Heart left ventricle (tissue), 16 donors: ENCODE measurements around the gene ZNF195. TPM values are rescaled to one million over a fixed set of nuclear protein-coding genes. Genes with fewer than 3 reads are reported as not detected.
A peak's percentile ranks its signal among the peaks of the same experiment; 100 is the strongest.
"Not testable (repeated sequence)": the region's sequence is repeated elsewhere in the genome, so short reads cannot be mapped to it uniquely, and the experiment has no call there.

Experiments used
- ATAC-seq, 4 donors: fragments of 200-7000 bp; cut with Tn5 transposase; one replicate each; pipeline ENCODE4 v1.9.1; 2020 to 2022; ENCODE audit warnings: moderate library complexity in 4 of 4, mild to moderate bottlenecking in 3 of 4, moderate number of reproducible peaks in 1 of 4
- DNase-seq, 5 donors: peaks; one replicate each; pipeline ENCODE4 v3.0.0-alpha.2; 2020
- H3K27ac ChIP-seq, 12 donors: fragments of 200-600 bp; sonication (generic) in 4 of 12; one replicate each; pipeline versions ENCODE4 v1.5.0 to v1.8.0; 2016 to 2022; ENCODE audit warnings: mild to moderate bottlenecking in 2 of 12
- H3K27me3 ChIP-seq, 9 donors: fragments of 200-600 bp; sonication (generic) in 2 of 9; one replicate each; pipeline versions ENCODE4 v1.5.1 to v1.8.0; 2016 to 2022; ENCODE audit warnings: mild to moderate bottlenecking in 3 of 9
- H3K36me3 ChIP-seq, 9 donors: fragments of 200-600 bp; sonication (generic) in 2 of 9; one replicate each; pipeline versions ENCODE4 v1.5.0 to v1.8.0; 2018 to 2022; ENCODE audit warnings: mild to moderate bottlenecking in 2 of 9
- H3K4me1 ChIP-seq, 12 donors: fragments of 200-600 bp; sonication (generic) in 4 of 12; one replicate each; pipeline versions ENCODE4 v1.5.0 to v1.8.0; 2016 to 2022; ENCODE audit warnings: mild to moderate bottlenecking in 3 of 12
- H3K4me3 ChIP-seq, 12 donors: fragments of 200-600 bp; sonication (generic) in 4 of 12; one replicate each; pipeline versions ENCODE4 v1.5.0 to v1.8.0; 2017 to 2022; ENCODE audit warnings: mild to moderate bottlenecking in 9 of 12, moderate library complexity in 4 of 12
- H3K9me3 ChIP-seq, 12 donors: fragments of 200-600 bp; sonication (generic) in 4 of 12; one replicate each; pipeline versions ENCODE4 v1.5.0 to v1.8.0; 2016 to 2022; ENCODE audit warnings: mild to moderate bottlenecking in 1 of 12
- POLR2A ChIP-seq, 2 donors: fragments of 450-650 bp; IDR thresholded peaks; one replicate each; pipeline ENCODE4 v1.6.1; 2017; ENCODE audit warnings: antibody characterized with exemption in 2 of 2, mild to moderate bottlenecking in 2 of 2, moderate library complexity in 2 of 2
- whole genome bisulfite sequencing, 4 donors: extraction: QIAGEN DNeasy Blood & Tissue Kit in 2 of 4; methylation state at CpG; one replicate each; pipeline versions ENCODE4 v1.1.5 to v1.1.7; 2013 to 2018; 5-methylcytosine and 5-hydroxymethylcytosine counted together
- intact Hi-C, 10 donors: fragments of 100-400 bp; cut with DNase I; formaldehyde crosslinking; loops; one replicate each; pipeline versions ENCODE4 v1.11.1 to v1.14.2; 2022
- polyA plus RNA-seq, 2 donors: library from polyadenylated mRNA; stranded (reverse); fragments of 200-250 nt; gene quantifications; one replicate each; pipeline ENCODE4 v1.2.3, GENCODE V29; 2013
- total RNA-seq, 9 donors: library from RNA; depleted of rRNA in 2 of 9; stranded (reverse); fragments of >200 nt in 2 of 9; fragmentation: NEBNext Ultra II Directional in 3 of 9; extraction: Animal tissue kit (Norgen Biotek cat#: 25700) in 3 of 9; gene quantifications; one replicate each; pipeline versions ENCODE4 v1.1.0 to v1.2.4, GENCODE V29; 2016 to 2023
- TF ChIP-seq, protein P1 (sequence below), 12 donors: fragments of 200-600 bp; sonication (generic) in 4 of 12; IDR thresholded peaks; one replicate each; pipeline versions ENCODE4 v1.5.0 to v1.8.0; 2018 to 2022; ENCODE audit warnings: antibody characterized with exemption in 12 of 12, mild to moderate bottlenecking in 5 of 12
- donor health status: ischemic (EF 13 %, LVEDD 7.1; RV severe dilation, severe dysfunction).
- donor health status: healthy with polysubstance abuse.
- donor health status: DM: no; HTN: yes; CAD: no.
- donor health status: DM: no; HTN: no; CAD: no.
- donor health status: ischemic (EF 25% LVEDD 6.9; RV normal size, moderate dysfunction).
- donor health status: ischemic (EF 25% LVEDD 5.7; RV mildly dilated, moderate dysfunction).
- donor health status: healthy.
- donor health status: DM: yes; HTN: yes; CAD: no.
- donor health status: ischemic (EF 35%, LVEDD 5.7; RV mildly dilated, moderate dysfunction).
- donor health status: nonischemic (EF 11% LVEDD 7.7; RV severe dilation, severe dysfunction).
- donor health status: DM: yes; HTN: yes; CAD: no.
- donor health status: PGD.
- donor health status: ischemic (EF 29% LVEDD 5.4; RV normal size, mild dysfunction).
- donor health status: nonischemic (EF 23%, LVEDD 6.1; RV moderate dilation, normal function).

ZNF195 gene
- total and polyA plus RNA-seq, 11 donors: 5.6 to 14.9 (median 8.3) TPM

DNA sequence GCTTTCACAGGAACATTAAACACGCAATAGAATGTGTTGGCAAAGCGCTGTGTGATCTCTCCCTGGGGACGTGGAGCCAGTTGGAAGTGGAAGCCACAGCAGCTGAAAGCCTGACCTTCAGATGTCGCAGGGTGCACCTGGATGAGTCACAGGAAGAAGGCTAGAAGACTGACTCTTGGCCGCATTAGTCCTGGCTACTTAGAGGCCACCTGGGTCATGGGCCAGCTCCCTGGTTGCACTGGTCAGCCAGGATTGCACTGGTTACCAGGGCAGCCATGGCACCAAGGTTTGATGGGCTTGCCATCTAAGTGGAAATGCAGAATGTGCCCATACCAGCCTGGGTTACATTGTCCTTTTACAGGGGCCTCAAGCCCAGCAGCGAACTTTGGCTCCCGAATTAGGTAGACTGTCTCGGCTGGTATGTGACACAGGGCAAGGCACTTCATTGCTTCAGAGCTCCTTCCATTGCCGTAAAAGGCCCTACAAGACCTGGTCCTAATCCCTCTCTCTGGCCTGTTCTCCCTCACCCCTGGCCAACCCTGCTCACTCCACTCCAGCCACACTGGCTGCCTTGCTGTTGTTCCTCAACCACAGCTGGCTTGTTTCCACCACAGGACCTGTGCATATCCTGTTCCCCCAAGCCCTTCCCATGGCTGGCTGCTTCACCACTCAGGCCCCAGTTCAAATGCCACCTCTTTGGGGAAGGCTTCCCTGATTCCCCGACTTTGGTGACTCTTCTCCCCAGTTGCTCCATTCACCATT is 41.5 kb upstream of the ZNF195 start:
- H3K27ac ChIP-seq, ATAC-seq, intact Hi-C loops, DNase-seq, H3K9me3 ChIP-seq, H3K4me3 ChIP-seq, H3K27me3 ChIP-seq, H3K36me3 ChIP-seq: not testable (repeated sequence)
- 65 to 85% (median 69%) methylated on average over 7 to 10 of the region's 10 CpGs for WGBS, 4 donors
- H3K4me1 ChIP-seq: peaks cover 0 to 19% (median 5%) of the 10 kb centered on the region in 12 donors

DNA sequence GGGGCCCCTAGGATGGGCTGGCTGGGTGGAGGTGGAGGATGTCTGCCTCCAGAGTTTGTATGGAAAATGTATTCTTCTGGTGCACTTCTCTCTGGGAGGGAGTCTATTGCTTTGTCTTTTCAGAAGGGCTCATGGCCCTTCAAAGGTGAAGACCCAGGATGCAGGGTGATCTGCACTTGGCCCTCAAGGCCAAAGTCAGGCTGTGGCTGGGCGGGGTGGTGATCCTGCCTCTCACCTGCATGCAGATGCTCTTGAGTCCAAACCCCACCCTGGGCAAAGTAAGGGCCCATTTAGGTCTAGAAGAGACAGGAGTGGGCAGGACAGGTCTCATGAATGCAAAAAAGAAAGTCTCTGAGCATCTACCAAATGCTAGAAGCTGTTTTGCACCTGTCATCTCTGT is 40.5 kb upstream of the ZNF195 start:
- H3K4me3 ChIP-seq, H3K9me3 ChIP-seq, H3K27me3 ChIP-seq, H3K27ac ChIP-seq, ATAC-seq, DNase-seq, H3K36me3 ChIP-seq: not testable (repeated sequence)
- intact Hi-C loops: loop anchor here in 1 of 10 donors (5.0 kb wide), 1 partner anchor 47 kb away; no protein-coding TSS in a partner anchor
- H3K4me1 ChIP-seq: peaks cover 0 to 19% (median 5%) of the 10 kb centered on the region in 12 donors
- 80 to 97% (median 92%) methylated on average over 1 of the region's 1 CpG for WGBS, 4 donors

DNA sequence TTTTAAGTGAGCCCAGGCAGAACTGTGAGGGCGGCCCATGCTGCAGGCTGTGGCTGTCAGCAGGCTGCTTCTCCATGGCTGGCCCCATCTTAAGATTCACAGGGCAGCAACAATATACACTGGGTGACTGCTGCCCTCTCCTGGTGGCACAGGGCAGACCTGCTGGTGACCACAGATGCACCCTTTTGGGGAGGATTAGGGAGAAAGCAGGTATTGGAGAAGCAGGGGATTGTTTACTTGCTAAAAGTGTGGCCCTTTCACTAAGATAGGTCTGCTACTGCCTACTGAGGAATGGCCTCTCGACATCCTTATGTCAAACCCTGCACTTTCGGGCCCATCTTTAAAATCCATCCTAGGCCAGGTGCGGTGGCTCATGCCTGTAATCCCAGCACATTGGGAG is 38.1 kb upstream of the ZNF195 start:
- TF ChIP-seq, protein P1, sequence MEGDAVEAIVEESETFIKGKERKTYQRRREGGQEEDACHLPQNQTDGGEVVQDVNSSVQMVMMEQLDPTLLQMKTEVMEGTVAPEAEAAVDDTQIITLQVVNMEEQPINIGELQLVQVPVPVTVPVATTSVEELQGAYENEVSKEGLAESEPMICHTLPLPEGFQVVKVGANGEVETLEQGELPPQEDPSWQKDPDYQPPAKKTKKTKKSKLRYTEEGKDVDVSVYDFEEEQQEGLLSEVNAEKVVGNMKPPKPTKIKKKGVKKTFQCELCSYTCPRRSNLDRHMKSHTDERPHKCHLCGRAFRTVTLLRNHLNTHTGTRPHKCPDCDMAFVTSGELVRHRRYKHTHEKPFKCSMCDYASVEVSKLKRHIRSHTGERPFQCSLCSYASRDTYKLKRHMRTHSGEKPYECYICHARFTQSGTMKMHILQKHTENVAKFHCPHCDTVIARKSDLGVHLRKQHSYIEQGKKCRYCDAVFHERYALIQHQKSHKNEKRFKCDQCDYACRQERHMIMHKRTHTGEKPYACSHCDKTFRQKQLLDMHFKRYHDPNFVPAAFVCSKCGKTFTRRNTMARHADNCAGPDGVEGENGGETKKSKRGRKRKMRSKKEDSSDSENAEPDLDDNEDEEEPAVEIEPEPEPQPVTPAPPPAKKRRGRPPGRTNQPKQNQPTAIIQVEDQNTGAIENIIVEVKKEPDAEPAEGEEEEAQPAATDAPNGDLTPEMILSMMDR (IDR thresholded peaks at IDR 0.05): peak; percentile 22 to 56 (median 41)
- WGBS, 4 donors: 62 to 71% (median 69%) methylated on average over 3 to 4 of the region's 4 CpGs
- peaks cover 0 to 11% (median 5%) of the 10 kb centered on the region in 12 donors for H3K4me1 ChIP-seq
- intact Hi-C loops: loop anchor here in 1 of 10 donors (5.0 kb wide), 1 partner anchor 45 kb away; no protein-coding TSS in a partner anchor
- not testable (repeated sequence) for H3K27me3 ChIP-seq, H3K4me3 ChIP-seq, H3K9me3 ChIP-seq, H3K27ac ChIP-seq, ATAC-seq, H3K36me3 ChIP-seq
- DNase-seq: peak in 1 of 5 donors; percentile 28

DNA sequence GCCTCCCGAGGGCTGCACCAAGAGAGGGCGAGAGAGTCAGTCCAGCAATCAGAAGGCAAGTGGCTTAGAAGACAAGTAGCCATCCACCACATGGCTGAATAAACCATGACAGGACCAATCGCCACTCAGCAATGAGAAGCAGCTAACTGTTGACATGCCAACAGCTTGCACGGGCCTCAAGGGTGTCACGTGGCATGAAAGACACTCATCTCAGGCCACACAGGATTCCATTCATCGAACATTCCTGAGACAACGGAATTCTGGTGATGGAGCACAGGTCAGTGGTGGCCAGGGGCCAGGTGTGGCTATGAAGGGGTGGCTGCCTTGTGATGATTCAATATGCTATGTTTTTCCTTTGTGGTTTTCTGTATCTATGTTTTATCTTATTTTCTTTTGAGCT is 36.4 kb upstream of the ZNF195 start:
- H3K4me1 ChIP-seq, H3K36me3 ChIP-seq, ATAC-seq, DNase-seq, H3K4me3 ChIP-seq, H3K27ac ChIP-seq, H3K9me3 ChIP-seq, H3K27me3 ChIP-seq: not testable (repeated sequence)
- intact Hi-C loops: loop anchor here in 1 of 10 donors (5.0 kb wide), 1 partner anchor 43 kb away; no protein-coding TSS in a partner anchor
- 60 to 76% (median 71%) methylated on average over 6 to 7 of the region's 7 CpGs for WGBS, 4 donors

DNA sequence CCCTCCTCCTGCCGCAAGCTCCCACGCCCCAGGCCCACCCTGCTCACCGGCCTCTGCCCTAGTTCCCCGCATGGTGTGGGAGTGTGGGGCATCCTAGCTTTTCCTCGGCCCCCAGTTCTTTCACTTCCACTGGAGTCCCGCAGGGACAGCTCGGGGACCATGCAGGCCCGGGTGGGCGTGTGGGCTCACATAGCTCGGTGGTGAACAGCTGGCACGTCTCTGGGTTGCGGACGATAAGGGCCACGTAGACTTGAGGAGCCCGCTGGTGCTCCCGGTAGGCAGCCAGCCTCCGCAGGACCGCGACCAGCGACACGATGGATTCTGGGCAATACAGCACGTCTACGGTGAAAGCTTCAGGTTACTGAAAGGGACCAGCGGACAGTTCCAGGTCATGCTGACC is 34.7 kb upstream of the ZNF195 start:
- 83 to 95% (median 88%) methylated on average over 21 to 24 of the region's 24 CpGs for WGBS, 4 donors
- H3K27me3 ChIP-seq, DNase-seq, H3K4me1 ChIP-seq, ATAC-seq, H3K27ac ChIP-seq, H3K4me3 ChIP-seq, H3K9me3 ChIP-seq, H3K36me3 ChIP-seq, intact Hi-C loops: not testable (repeated sequence)

DNA sequence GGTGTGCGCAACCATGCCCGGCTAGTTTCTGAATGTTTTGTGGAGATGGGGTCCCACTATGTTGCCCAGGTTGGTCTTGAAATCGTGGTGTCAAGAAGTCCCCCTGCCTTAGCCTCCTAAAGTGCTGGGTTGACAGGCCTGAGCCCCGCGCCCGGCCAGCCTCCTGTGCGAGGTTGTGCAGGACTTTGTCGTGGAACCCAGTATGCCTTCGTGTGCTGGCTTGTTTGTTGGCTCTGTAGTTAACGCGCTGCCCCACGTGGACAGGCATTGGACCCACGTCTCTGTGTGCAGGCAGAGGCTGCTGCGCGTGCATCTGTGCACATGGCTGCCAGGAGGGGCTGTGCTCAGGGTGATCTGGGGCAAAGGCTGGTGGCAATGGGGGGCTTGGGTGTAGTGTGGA is 33.9 kb upstream of the ZNF195 start:
- intact Hi-C loops: no loop called here
- no peak for ATAC-seq
- WGBS, 4 donors: 83 to 88% (median 85%) methylated on average over 14 to 15 of the region's 15 CpGs
- Histone ChIP-seq H3K4me1 (no peaks in the 10 kb centered on the region), H3K9me3 (no peaks in the 10 kb centered on the region), H3K27ac (no peak overlapping the region), H3K27me3 (no peaks in the 10 kb centered on the region), H3K36me3 (no peaks in the 10 kb centered on the region), H3K4me3 (no peak overlapping the region)
- no peak for DNase-seq
- TF ChIP-seq, protein P1 (IDR thresholded peaks at IDR 0.05): no peak
- TF ChIP-seq POLR2A (IDR thresholded peaks at IDR 0.05): no peak
